ENCODE data around the gene LCAT.

DNA sequence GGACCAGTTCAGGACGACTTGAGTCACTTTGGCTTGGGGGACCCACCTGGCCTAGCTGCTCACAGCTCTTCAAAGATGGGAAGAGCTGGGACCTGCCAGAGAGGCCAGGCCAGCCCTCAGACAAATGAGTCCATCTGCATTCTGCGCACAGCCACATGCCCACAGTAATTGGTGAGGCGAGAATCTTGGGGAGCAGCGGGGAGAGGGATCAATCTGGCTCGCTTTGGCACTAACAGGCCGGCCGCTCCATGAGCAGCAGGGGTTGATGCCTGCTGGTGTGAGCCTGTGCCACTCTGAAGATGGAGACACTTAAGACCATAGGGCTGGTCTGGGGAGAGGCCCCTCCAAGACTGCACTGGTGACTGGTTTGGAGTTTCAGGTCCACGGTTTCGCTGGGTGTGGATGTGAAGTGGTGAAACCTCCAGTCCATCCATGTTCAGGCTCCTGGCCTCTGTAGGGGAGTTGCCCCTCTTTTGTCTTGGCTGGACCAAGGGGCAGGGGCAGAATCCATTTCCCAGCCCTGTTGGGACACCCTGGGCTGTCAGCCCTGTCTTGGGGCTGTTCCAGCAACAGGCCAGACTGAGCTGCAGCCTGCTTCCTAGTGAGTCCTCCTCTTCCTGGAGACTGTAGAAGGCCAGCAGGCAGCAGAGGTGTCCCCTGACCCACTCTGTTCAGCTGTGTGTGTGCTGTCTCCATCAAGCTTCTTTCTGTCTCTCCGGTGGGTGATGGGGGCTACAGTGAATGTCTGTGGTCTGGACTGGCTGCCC is 19.6 kb downstream of the LCAT start:
- TF ChIP-seq, protein P1, sequence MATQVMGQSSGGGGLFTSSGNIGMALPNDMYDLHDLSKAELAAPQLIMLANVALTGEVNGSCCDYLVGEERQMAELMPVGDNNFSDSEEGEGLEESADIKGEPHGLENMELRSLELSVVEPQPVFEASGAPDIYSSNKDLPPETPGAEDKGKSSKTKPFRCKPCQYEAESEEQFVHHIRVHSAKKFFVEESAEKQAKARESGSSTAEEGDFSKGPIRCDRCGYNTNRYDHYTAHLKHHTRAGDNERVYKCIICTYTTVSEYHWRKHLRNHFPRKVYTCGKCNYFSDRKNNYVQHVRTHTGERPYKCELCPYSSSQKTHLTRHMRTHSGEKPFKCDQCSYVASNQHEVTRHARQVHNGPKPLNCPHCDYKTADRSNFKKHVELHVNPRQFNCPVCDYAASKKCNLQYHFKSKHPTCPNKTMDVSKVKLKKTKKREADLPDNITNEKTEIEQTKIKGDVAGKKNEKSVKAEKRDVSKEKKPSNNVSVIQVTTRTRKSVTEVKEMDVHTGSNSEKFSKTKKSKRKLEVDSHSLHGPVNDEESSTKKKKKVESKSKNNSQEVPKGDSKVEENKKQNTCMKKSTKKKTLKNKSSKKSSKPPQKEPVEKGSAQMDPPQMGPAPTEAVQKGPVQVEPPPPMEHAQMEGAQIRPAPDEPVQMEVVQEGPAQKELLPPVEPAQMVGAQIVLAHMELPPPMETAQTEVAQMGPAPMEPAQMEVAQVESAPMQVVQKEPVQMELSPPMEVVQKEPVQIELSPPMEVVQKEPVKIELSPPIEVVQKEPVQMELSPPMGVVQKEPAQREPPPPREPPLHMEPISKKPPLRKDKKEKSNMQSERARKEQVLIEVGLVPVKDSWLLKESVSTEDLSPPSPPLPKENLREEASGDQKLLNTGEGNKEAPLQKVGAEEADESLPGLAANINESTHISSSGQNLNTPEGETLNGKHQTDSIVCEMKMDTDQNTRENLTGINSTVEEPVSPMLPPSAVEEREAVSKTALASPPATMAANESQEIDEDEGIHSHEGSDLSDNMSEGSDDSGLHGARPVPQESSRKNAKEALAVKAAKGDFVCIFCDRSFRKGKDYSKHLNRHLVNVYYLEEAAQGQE (IDR thresholded peaks at IDR 0.05): no peak
- TF ChIP-seq YY1 (IDR thresholded peaks at IDR 0.05) (no peak), TAF1 (conservative IDR thresholded peaks at IDR 0.05) (no peak)
- TF ChIP-seq, protein P2, sequence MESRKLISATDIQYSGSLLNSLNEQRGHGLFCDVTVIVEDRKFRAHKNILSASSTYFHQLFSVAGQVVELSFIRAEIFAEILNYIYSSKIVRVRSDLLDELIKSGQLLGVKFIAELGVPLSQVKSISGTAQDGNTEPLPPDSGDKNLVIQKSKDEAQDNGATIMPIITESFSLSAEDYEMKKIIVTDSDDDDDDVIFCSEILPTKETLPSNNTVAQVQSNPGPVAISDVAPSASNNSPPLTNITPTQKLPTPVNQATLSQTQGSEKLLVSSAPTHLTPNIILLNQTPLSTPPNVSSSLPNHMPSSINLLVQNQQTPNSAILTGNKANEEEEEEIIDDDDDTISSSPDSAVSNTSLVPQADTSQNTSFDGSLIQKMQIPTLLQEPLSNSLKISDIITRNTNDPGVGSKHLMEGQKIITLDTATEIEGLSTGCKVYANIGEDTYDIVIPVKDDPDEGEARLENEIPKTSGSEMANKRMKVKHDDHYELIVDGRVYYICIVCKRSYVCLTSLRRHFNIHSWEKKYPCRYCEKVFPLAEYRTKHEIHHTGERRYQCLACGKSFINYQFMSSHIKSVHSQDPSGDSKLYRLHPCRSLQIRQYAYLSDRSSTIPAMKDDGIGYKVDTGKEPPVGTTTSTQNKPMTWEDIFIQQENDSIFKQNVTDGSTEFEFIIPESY (IDR thresholded peaks at IDR 0.05): no peak
- TF ChIP-seq, protein P3, sequence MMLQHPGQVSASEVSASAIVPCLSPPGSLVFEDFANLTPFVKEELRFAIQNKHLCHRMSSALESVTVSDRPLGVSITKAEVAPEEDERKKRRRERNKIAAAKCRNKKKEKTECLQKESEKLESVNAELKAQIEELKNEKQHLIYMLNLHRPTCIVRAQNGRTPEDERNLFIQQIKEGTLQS (IDR thresholded peaks at IDR 0.05): no peak
- TF ChIP-seq, protein P4, sequence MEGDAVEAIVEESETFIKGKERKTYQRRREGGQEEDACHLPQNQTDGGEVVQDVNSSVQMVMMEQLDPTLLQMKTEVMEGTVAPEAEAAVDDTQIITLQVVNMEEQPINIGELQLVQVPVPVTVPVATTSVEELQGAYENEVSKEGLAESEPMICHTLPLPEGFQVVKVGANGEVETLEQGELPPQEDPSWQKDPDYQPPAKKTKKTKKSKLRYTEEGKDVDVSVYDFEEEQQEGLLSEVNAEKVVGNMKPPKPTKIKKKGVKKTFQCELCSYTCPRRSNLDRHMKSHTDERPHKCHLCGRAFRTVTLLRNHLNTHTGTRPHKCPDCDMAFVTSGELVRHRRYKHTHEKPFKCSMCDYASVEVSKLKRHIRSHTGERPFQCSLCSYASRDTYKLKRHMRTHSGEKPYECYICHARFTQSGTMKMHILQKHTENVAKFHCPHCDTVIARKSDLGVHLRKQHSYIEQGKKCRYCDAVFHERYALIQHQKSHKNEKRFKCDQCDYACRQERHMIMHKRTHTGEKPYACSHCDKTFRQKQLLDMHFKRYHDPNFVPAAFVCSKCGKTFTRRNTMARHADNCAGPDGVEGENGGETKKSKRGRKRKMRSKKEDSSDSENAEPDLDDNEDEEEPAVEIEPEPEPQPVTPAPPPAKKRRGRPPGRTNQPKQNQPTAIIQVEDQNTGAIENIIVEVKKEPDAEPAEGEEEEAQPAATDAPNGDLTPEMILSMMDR (IDR thresholded peaks at IDR 0.05; ENCODE audit: low read depth, low read length, missing input control): no peak

Data from liver (tissue), 3 donors.